Subcutaneous preadipocyte (primary cell): Measurements from ENCODE around the gene OR52J3. TPM values are rescaled to one million over a fixed set of nuclear protein-coding genes. Genes with fewer than 3 reads are reported as not detected.

Experiments
- total RNA-seq: library from RNA; depleted of rRNA; stranded (reverse); fragments of >200 nt; gene quantifications from 2 replicates; pipeline ENCODE4 v1.2.3, GENCODE V29; 2012

OR52J3 gene
- total RNA-seq: not detected in 2 replicates

GRCh38 chr11:5046226-5046625, at the start of gene OR52J3:
OR52J3 (plus strand) TSS chr11:5046526; CDS start chr11:5046526, 0 bp downstream.

GRCh38 chr11:5059391-5059790, 13.1 kb downstream of the OR52J3 start, which contains the start of gene OR52E2:
OR52E2 (minus strand) TSS chr11:5059627; CDS start chr11:5059627, 0 bp downstream.

GRCh38 chr11:5069272-5069671, 22.9 kb downstream of the OR52J3 start, which contains the start of gene OR52E1:
OR52E1 (plus strand) TSS chr11:5069572.

Other genes starting within 250 kb of the OR52J3 start
- gene OR52R1, start 242.1 kb upstream of the OR52J3 start, total RNA-seq: not detected in 2 replicates
- not detected in 2 replicates for gene OR51F2, start 225.2 kb upstream of the OR52J3 start, total RNA-seq
- not detected in 2 replicates for gene OR51S1, start 197.3 kb upstream of the OR52J3 start, total RNA-seq
- not detected in 2 replicates for gene OR51T1, start 164.6 kb upstream of the OR52J3 start, total RNA-seq
- gene OR51A7, start 142.7 kb upstream of the OR52J3 start, total RNA-seq: not detected in 2 replicates
- not detected in 2 replicates for gene OR51G2, start 127.2 kb upstream of the OR52J3 start, total RNA-seq
- not detected in 2 replicates for gene OR51G1, start 122.2 kb upstream of the OR52J3 start, total RNA-seq
- gene OR51A4, start 98.9 kb upstream of the OR52J3 start, total RNA-seq: not detected in 2 replicates
- not detected in 2 replicates for gene OR51A2, start 90.8 kb upstream of the OR52J3 start, total RNA-seq
- not detected in 2 replicates for gene OR51L1, start 51.7 kb upstream of the OR52J3 start, total RNA-seq
- not detected in 2 replicates for gene OR52E2, start 13.1 kb downstream of the OR52J3 start, total RNA-seq
- gene OR52E1, start 23.0 kb downstream of the OR52J3 start, total RNA-seq: not detected in 2 replicates
- not detected in 2 replicates for gene OR52A5, start 91.8 kb downstream of the OR52J3 start, total RNA-seq
- gene OR52A1, start 108.2 kb downstream of the OR52J3 start, total RNA-seq: not detected in 2 replicates
- not detected in 2 replicates for gene OR51V1, start 154.2 kb downstream of the OR52J3 start, total RNA-seq
- not detected in 2 replicates for gene HBB, start 180.5 kb downstream of the OR52J3 start, total RNA-seq
- not detected in 2 replicates for gene HBD, start 188.0 kb downstream of the OR52J3 start, total RNA-seq
- gene HBG1, start 203.3 kb downstream of the OR52J3 start, total RNA-seq: not detected in 2 replicates
- not detected in 2 replicates for gene HBG2, start 208.3 kb downstream of the OR52J3 start, total RNA-seq
- gene HBE1, start 223.4 kb downstream of the OR52J3 start, total RNA-seq: not detected in 2 replicates